ENCODE results near the gene AP1M1.

Gene AP1M1

GRCh38 chr19:16184665-16185122 lies 13.0 kb upstream of the AP1M1 start:
- Histone ChIP-seq H3K4me3 (peak overlapping the region; percentile 74 to 98 (median 94)), H3K27ac (peak overlapping the region in 16 of 21 experiments; percentile 8 to 95 (median 87))

GRCh38 chr19:16185123-16185767 lies 12.5 kb upstream of the AP1M1 start, which contains the start of gene FAM32A:
TSS of gene FAM32A (plus strand) at chr19:16185410. CDS start at chr19:16185443, 33 bp downstream.
- H3K27ac ChIP-seq = peak within 1 kb of the TSS; percentile 63 to 95 (median 88)
- peak within 1 kb of the TSS; percentile 74 to 98 (median 94) for H3K4me3 ChIP-seq

GRCh38 chr19:16185768-16186123 lies 12.0 kb upstream of the AP1M1 start:
- peak overlapping the region; percentile 63 to 95 (median 88) for H3K27ac ChIP-seq
- peak overlapping the region; percentile 74 to 98 (median 94) for H3K4me3 ChIP-seq

GRCh38 chr19:16188521-16188920 lies 9.2 kb upstream of the AP1M1 start:
- no peak overlapping the region for H3K4me3 ChIP-seq
- no peak overlapping the region for H3K27ac ChIP-seq

GRCh38 chr19:16190198-16190597 lies 7.5 kb upstream of the AP1M1 start:
- Histone ChIP-seq H3K27ac (no peak overlapping the region), H3K4me3 (no peak overlapping the region)

GRCh38 chr19:16190736-16191135 lies 7.0 kb upstream of the AP1M1 start:
- Histone ChIP-seq H3K27ac (no peak overlapping the region), H3K4me3 (no peak overlapping the region)

- Histone ChIP-seq H3K27ac (no peak overlapping the region), H3K4me3 (no peak overlapping the region)
These were observed 6.3 kb upstream of the AP1M1 start for GRCh38 chr19:16191216-16191908.

- Histone ChIP-seq H3K4me3 (no peak overlapping the region), H3K27ac (no peak overlapping the region)
These were observed 4.2 kb upstream of the AP1M1 start for GRCh38 chr19:16193466-16193865.

GRCh38 chr19:16197188-16197621 lies 506 bp upstream of the AP1M1 start:
- Histone ChIP-seq H3K27ac (peak overlapping the region in 20 of 21 experiments; percentile 73 to 96 (median 88)), H3K4me3 (peak overlapping the region; percentile 76 to 99 (median 79))

- peak overlapping the region; percentile 35 to 96 (median 88) for H3K27ac ChIP-seq
- peak overlapping the region; percentile 76 to 99 (median 79) for H3K4me3 ChIP-seq
These were observed 600 bp downstream of the AP1M1 start for GRCh38 chr19:16198370-16198651.

GRCh38 chr19:16199275-16199932 lies 1.7 kb downstream of the AP1M1 start:
- H3K27ac ChIP-seq = peak overlapping the region in 5 of 21 experiments; percentile 13 to 94 (median 29)
- no peak overlapping the region for H3K4me3 ChIP-seq

- Histone ChIP-seq H3K4me3 (no peak overlapping the region), H3K27ac (peak overlapping the region in 2 of 21 experiments; percentile 25 to 29)
These were observed 2.6 kb downstream of the AP1M1 start for GRCh38 chr19:16200038-16201010.

GRCh38 chr19:16201011-16201391 lies 3.3 kb downstream of the AP1M1 start:
- Histone ChIP-seq H3K27ac (no peak overlapping the region), H3K4me3 (no peak overlapping the region)

GRCh38 chr19:16202320-16203255 lies 4.9 kb downstream of the AP1M1 start:
- H3K27ac ChIP-seq = peak overlapping the region in 1 of 21 experiments; percentile 38
- no peak overlapping the region for H3K4me3 ChIP-seq

- H3K27ac ChIP-seq = peak overlapping the region in 1 of 21 experiments; percentile 38
These were observed 5.7 kb downstream of the AP1M1 start for GRCh38 chr19:16203256-16204004.

GRCh38 chr19:16204005-16204294 lies 6.2 kb downstream of the AP1M1 start:
- H3K4me3 ChIP-seq = no peak overlapping the region
- H3K27ac ChIP-seq = no peak overlapping the region

More at GRCh38 chr19:16203256-16204004, 5.7 kb downstream of the AP1M1 start:
- no peak overlapping the region for H3K4me3 ChIP-seq

- no peak overlapping the region for H3K27ac ChIP-seq
- no peak overlapping the region for H3K4me3 ChIP-seq
These were observed 7.7 kb downstream of the AP1M1 start for GRCh38 chr19:16205205-16206045.
